ENCODE data around the gene SYCP2L. TPM values are rescaled to one million over a fixed set of nuclear protein-coding genes. Genes with fewer than 3 reads are reported as not detected.
"Not testable (repeated sequence)": the region's sequence is repeated elsewhere in the genome, so short reads cannot be mapped to it uniquely, and the experiment has no call there.

Gene SYCP2L
- total RNA-seq, 1 donor from 2014 or later = 2.6 TPM

- H3K27ac Mint-ChIP-seq (ENCODE audit: unreplicated experiment) = no peak overlapping the region
- H3K4me1 Mint-ChIP-seq (ENCODE audit: low read depth) = peaks cover 29% of the 10 kb centered on the region
- no peaks in the 10 kb centered on the region for H3K36me3 Mint-ChIP-seq (ENCODE audit: low read depth)
- H3K27me3 Mint-ChIP-seq (ENCODE audit: low read depth) = no peaks in the 10 kb centered on the region
- H3K9me3 Mint-ChIP-seq (ENCODE audit: low read depth) = no peaks in the 10 kb centered on the region
- H3K4me3 Mint-ChIP-seq (ENCODE audit: unreplicated experiment) = no peak overlapping the region
- TF ChIP-seq CTCF (IDR thresholded peaks at IDR 0.05) = no peak
- no peak for DNase-seq (ENCODE audit: low spot score)
Measured at GRCh38 chr6:10976571-10976970, 89.7 kb downstream of the SYCP2L start.

- no peak overlapping the region for H3K27ac Mint-ChIP-seq (ENCODE audit: unreplicated experiment)
- no peak for TF ChIP-seq CTCF (IDR thresholded peaks at IDR 0.05)
- no peaks in the 10 kb centered on the region for H3K27me3 Mint-ChIP-seq (ENCODE audit: low read depth)
- peaks cover 29% of the 10 kb centered on the region for H3K4me1 Mint-ChIP-seq (ENCODE audit: low read depth)
- H3K36me3 Mint-ChIP-seq (ENCODE audit: low read depth) = no peaks in the 10 kb centered on the region
- H3K4me3 Mint-ChIP-seq (ENCODE audit: unreplicated experiment) = no peak overlapping the region
- no peak for DNase-seq (ENCODE audit: low spot score)
- H3K9me3 Mint-ChIP-seq (ENCODE audit: low read depth) = no peaks in the 10 kb centered on the region
Measured at GRCh38 chr6:10977231-10977968, 90.5 kb downstream of the SYCP2L start.

GRCh38 chr6:10979603-10980002 lies 92.8 kb downstream of the SYCP2L start:
- no peak for TF ChIP-seq CTCF (IDR thresholded peaks at IDR 0.05)
- no peaks in the 10 kb centered on the region for H3K27me3 Mint-ChIP-seq (ENCODE audit: low read depth)
- peak overlapping the region; percentile 46 for H3K27ac Mint-ChIP-seq (ENCODE audit: unreplicated experiment)
- peaks cover 22% of the 10 kb centered on the region for H3K4me1 Mint-ChIP-seq (ENCODE audit: low read depth)
- DNase-seq (ENCODE audit: low spot score) = no peak
- H3K36me3 Mint-ChIP-seq (ENCODE audit: low read depth) = no peaks in the 10 kb centered on the region
- no peaks in the 10 kb centered on the region for H3K9me3 Mint-ChIP-seq (ENCODE audit: low read depth)
- no peak overlapping the region for H3K4me3 Mint-ChIP-seq (ENCODE audit: unreplicated experiment)

- Mint-ChIP-seq H3K4me1 (ENCODE audit: low read depth) (peaks cover 22% of the 10 kb centered on the region), H3K4me3 (ENCODE audit: unreplicated experiment) (no peak overlapping the region)
Measured at GRCh38 chr6:10981409-10981808, 94.6 kb downstream of the SYCP2L start.

GRCh38 chr6:10984959-10985358 lies 98.1 kb downstream of the SYCP2L start:
- not testable (repeated sequence) for H3K27me3 Mint-ChIP-seq (ENCODE audit: low read depth); DNase-seq (ENCODE audit: low spot score); H3K9me3 Mint-ChIP-seq (ENCODE audit: low read depth); H3K27ac Mint-ChIP-seq (ENCODE audit: unreplicated experiment); H3K36me3 Mint-ChIP-seq (ENCODE audit: low read depth); H3K4me1 Mint-ChIP-seq (ENCODE audit: low read depth); H3K4me3 Mint-ChIP-seq (ENCODE audit: unreplicated experiment)

More at GRCh38 chr6:10981409-10981808, 94.6 kb downstream of the SYCP2L start:
- Mint-ChIP-seq H3K36me3 (ENCODE audit: low read depth) (no peaks in the 10 kb centered on the region), H3K27ac (ENCODE audit: unreplicated experiment) (no peak overlapping the region), H3K9me3 (ENCODE audit: low read depth) (no peaks in the 10 kb centered on the region), H3K27me3 (ENCODE audit: low read depth) (no peaks in the 10 kb centered on the region)
- no peak for DNase-seq (ENCODE audit: low spot score)
- TF ChIP-seq CTCF (IDR thresholded peaks at IDR 0.05) = no peak

- H3K9me3 Mint-ChIP-seq (ENCODE audit: low read depth) = peaks cover 2% of the 10 kb centered on the region
- no peak for DNase-seq (ENCODE audit: low spot score)
- peaks cover 3% of the 10 kb centered on the region for H3K36me3 Mint-ChIP-seq (ENCODE audit: low read depth)
- TF ChIP-seq CTCF (IDR thresholded peaks at IDR 0.05) = no peak
- H3K27ac Mint-ChIP-seq (ENCODE audit: unreplicated experiment) = no peak overlapping the region
- H3K4me1 Mint-ChIP-seq (ENCODE audit: low read depth) = peaks cover under 1% of the 10 kb centered on the region
- H3K4me3 Mint-ChIP-seq (ENCODE audit: unreplicated experiment) = no peak overlapping the region
- no peaks in the 10 kb centered on the region for H3K27me3 Mint-ChIP-seq (ENCODE audit: low read depth)
Measured at GRCh38 chr6:10989587-10989986, 102.7 kb downstream of the SYCP2L start.

Data from chondrocyte (in vitro differentiated cells).